ENCODE measurements around the gene ODAD3. TPM values are rescaled to one million over a fixed set of nuclear protein-coding genes. Genes with fewer than 3 reads are reported as not detected.
"Not testable (repeated sequence)": the region's sequence is repeated elsewhere in the genome, so short reads cannot be mapped to it uniquely, and the experiment has no call there.

Gene ODAD3
- total RNA-seq, 2 experiments from 2014 or later, result 0.47 to 0.70 TPM

DNA sequence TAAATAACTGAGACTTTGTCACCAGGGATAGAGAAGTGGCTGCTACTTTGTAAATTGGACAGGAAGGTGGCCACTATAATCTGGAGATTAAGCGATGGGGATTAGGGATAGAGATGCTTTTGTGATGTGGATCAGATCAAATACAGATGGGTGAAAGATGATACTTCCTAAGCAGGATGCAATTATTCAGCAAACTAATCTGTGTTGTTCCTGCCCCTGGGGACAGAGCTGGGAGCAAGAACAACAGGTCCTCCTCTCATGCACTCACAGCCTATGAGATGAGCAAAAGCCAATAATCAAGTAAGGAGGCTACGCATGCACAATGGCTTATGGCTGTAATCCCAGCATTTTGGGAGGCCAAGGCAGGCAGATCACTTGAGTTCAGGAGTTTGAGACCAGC lies 20.4 kb downstream of the ODAD3 start:
- DNase-seq, result no peak
- ATAC-seq, result no peak
- ChIA-PET CTCF (interaction anchor here (2.5 kb wide), 1 partner anchor 32 kb away, joined by 6 read pairs; no protein-coding TSS in a partner anchor), POLR2A (no interaction called here)
- H3K4me3 Mint-ChIP-seq, result no peak overlapping the region
- no peaks in the 10 kb centered on the region for H3K9me3 Mint-ChIP-seq
- intact Hi-C loops (cut with micrococcal nuclease), result no loop called here
- no peaks in the 10 kb centered on the region for H3K36me3 Mint-ChIP-seq (ENCODE audit: low read depth)
- no peak overlapping the region for H3K27ac Mint-ChIP-seq
- TF ChIP-seq, protein P1, sequence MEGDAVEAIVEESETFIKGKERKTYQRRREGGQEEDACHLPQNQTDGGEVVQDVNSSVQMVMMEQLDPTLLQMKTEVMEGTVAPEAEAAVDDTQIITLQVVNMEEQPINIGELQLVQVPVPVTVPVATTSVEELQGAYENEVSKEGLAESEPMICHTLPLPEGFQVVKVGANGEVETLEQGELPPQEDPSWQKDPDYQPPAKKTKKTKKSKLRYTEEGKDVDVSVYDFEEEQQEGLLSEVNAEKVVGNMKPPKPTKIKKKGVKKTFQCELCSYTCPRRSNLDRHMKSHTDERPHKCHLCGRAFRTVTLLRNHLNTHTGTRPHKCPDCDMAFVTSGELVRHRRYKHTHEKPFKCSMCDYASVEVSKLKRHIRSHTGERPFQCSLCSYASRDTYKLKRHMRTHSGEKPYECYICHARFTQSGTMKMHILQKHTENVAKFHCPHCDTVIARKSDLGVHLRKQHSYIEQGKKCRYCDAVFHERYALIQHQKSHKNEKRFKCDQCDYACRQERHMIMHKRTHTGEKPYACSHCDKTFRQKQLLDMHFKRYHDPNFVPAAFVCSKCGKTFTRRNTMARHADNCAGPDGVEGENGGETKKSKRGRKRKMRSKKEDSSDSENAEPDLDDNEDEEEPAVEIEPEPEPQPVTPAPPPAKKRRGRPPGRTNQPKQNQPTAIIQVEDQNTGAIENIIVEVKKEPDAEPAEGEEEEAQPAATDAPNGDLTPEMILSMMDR (IDR thresholded peaks at IDR 0.05), result no peak
- peaks cover 19% of the 10 kb centered on the region for H3K27me3 Mint-ChIP-seq
- no peaks in the 10 kb centered on the region for H3K4me1 Mint-ChIP-seq (ENCODE audit: low read depth)

DNA sequence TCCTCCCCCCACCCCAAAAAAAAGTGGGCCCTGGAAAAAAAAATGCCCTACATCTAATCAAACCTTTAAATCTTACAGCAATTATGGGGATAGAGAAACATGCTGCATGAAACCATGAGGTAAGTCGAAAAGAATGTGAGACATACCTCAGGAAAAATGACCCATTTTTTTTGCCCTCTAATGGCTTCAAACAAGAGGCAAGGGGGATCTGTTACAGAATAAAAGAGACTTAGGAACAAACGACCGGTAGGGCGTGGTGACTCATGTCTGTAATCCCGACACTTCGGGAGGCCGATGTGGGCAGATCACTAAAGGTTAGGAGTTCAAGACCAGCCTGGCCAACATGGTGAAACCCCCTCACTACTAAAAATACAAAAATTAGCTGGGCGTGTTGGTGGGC lies 24.2 kb downstream of the ODAD3 start:
- ChIA-PET CTCF (interaction anchor here (1.4 kb wide), 1 partner anchor 11 kb away, joined by 3 read pairs; no protein-coding TSS in a partner anchor), POLR2A (no interaction called here)
- no peak for ATAC-seq
- TF ChIP-seq, protein P1 (IDR thresholded peaks at IDR 0.05), result no peak
- no peak for DNase-seq
- H3K4me1 Mint-ChIP-seq (ENCODE audit: low read depth), result no peaks in the 10 kb centered on the region
- no peak overlapping the region for H3K27ac Mint-ChIP-seq
- H3K36me3 Mint-ChIP-seq (ENCODE audit: low read depth), result no peaks in the 10 kb centered on the region
- H3K4me3 Mint-ChIP-seq, result no peak overlapping the region
- H3K27me3 Mint-ChIP-seq, result peaks cover 7% of the 10 kb centered on the region
- intact Hi-C loops (cut with micrococcal nuclease), result no loop called here
- H3K9me3 Mint-ChIP-seq, result no peaks in the 10 kb centered on the region

DNA sequence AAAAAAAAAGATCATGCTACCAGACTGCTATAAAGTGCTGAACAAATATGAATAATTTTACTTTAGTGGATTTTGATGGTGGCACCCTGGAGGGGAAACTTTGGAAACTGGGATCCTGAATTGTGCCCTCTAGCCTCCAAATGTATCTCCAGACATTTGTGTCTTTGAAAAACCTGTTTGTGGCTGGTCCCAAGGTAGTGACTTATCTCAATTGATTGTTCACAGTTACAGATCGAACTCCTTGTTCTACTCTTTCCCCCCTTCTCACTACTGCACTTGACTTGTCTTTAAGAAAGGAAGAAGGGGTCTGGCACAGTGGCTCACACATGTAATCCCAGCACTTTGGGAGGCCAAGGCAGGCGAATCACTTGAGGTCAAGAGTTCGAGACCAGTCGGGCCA lies 26.3 kb downstream of the ODAD3 start:
- TF ChIP-seq, protein P1 (IDR thresholded peaks at IDR 0.05), result no peak
- ChIA-PET POLR2A (no interaction called here), CTCF (no interaction called here)
- no peak for ATAC-seq
- H3K9me3 Mint-ChIP-seq, result no peaks in the 10 kb centered on the region
- peaks cover 7% of the 10 kb centered on the region for H3K27me3 Mint-ChIP-seq
- DNase-seq, result no peak
- intact Hi-C loops (cut with micrococcal nuclease), result no loop called here
- no peak overlapping the region for H3K4me3 Mint-ChIP-seq
- no peak overlapping the region for H3K27ac Mint-ChIP-seq
- no peaks in the 10 kb centered on the region for H3K4me1 Mint-ChIP-seq (ENCODE audit: low read depth)
- H3K36me3 Mint-ChIP-seq (ENCODE audit: low read depth), result no peaks in the 10 kb centered on the region

DNA sequence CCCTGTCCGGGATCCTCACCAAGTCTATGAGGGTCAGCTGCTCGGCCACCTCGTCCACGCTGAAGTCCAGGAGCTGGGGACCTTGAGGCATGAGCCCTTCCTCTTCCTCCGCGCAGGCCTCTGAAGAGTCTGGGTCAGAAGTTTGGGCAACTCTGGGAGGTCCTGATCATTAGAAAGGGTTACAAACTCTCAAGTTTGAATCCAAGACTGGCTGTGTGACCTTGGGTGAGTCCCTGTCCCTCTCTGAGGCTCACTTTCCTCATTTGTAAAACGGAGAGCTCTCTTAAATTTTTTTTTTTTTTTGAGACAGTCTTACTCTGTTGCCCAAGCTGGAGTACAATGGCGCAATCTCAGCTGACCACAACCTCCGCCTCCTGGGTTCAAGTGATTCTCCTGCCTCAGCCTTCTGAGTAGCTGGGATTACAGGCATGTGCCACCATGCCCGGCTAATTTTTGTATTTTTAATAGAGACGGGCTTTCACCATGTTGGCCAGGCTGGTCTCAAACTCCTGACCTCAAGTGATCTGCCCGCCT lies 28.2 kb downstream of the ODAD3 start:
- ChIA-PET POLR2A (interaction anchor here (1.0 to 1.4 kb wide), 2 partner anchors 20 to 25 kb away, joined by 3 to 4 read pairs; no protein-coding TSS in a partner anchor), CTCF (interaction anchor here (1.3 to 2.5 kb wide), 3 partner anchors 24 to 29 kb away, joined by 3 to 9 read pairs (median 7); no protein-coding TSS in a partner anchor)
- DNase-seq; H3K27me3 Mint-ChIP-seq; H3K27ac Mint-ChIP-seq; H3K36me3 Mint-ChIP-seq (ENCODE audit: low read depth); H3K4me3 Mint-ChIP-seq; ATAC-seq; intact Hi-C loops (cut with micrococcal nuclease); H3K9me3 Mint-ChIP-seq; H3K4me1 Mint-ChIP-seq (ENCODE audit: low read depth): not testable (repeated sequence)

DNA sequence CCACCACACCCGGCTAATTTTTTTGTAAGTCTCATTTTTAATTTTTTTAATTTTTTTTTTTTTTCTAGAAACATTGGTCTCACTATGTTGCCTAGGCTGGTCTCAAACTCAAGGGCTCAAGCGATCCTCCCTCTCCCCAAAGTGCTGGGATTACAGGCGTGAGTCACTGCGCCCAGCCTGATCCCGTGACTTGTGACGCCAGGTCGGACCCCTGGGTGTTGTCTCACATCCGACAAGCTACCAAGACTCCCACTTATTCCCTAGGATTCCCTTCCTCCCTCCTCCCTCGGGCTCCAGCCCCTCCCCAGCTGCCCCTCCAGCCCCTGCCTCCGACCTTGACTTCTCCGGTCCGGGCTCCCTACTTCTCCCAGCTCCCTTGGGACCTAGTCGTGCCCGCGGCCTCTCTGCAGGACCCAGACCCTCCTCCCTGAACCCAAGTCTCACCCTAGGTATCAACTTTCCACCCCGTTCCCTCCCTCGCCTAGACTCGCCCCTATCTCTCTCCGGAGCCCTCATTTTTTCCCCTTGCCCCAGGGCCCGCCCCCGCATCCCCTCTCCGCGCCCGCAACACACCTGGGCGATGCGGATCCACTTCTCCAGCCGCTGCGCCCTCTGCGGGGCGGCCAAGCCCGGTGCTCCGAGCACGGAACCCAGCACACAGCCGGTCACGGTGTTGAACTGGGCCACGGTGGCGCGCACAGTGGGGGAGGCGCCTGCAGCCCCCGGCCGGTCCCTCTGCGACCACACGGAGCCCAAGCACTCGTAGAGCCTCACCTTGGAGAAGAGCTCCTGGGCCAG lies 28.9 kb downstream of the ODAD3 start:
- peaks cover 5% of the 10 kb centered on the region for H3K27me3 Mint-ChIP-seq
- intact Hi-C loops (cut with micrococcal nuclease), result no loop called here
- DNase-seq (peak; percentile 70), ATAC-seq (peak; percentile 68)
- TF ChIP-seq, protein P1 (IDR thresholded peaks at IDR 0.05), result no peak
- POLR2A ChIA-PET, result interaction anchor here (1.4 kb wide), 1 partner anchor 20 kb away, joined by 3 read pairs; no protein-coding TSS in a partner anchor
- no peak overlapping the region for H3K4me3 Mint-ChIP-seq
- H3K27ac Mint-ChIP-seq, result no peak overlapping the region
- no peaks in the 10 kb centered on the region for H3K9me3 Mint-ChIP-seq
- no peaks in the 10 kb centered on the region for H3K36me3 Mint-ChIP-seq (ENCODE audit: low read depth)
- no peaks in the 10 kb centered on the region for H3K4me1 Mint-ChIP-seq (ENCODE audit: low read depth)
- CTCF ChIA-PET, result interaction anchor here (0.9 to 2.5 kb wide), 2 partner anchors 25 to 76 kb away, joined by 3 to 9 read pairs; no protein-coding TSS in a partner anchor

All from activated CD8-positive, alpha-beta T cell treated with anti-CD3 and anti-CD28 coated beads for 36 hours (primary cell).